Upper lobe of right lung (tissue), 1 donor: Measurements from ENCODE around the gene GAPT. TPM values are rescaled to one million over a fixed set of nuclear protein-coding genes. Genes with fewer than 3 reads are reported as not detected.
A peak's percentile ranks its signal among the peaks of the same experiment; 100 is the strongest.

Experiments used
- ATAC-seq: fragments of 200-7000 bp; cut with Tn5 transposase; one replicate; pipeline ENCODE4 v1.9.1; 2020; ENCODE audit warnings: mild to moderate bottlenecking, moderate library complexity
- DNase-seq: peaks from one replicate; pipeline ENCODE4 v3.0.0-alpha.2; 2020
- H3K27ac ChIP-seq: fragments of 200-600 bp; one replicate; pipeline ENCODE4 v1.8.0; 2022
- H3K27me3 ChIP-seq: fragments of 200-600 bp; one replicate; pipeline ENCODE4 v1.8.0; 2022; ENCODE audit warnings: mild to moderate bottlenecking
- H3K36me3 ChIP-seq: fragments of 200-600 bp; one replicate; pipeline ENCODE4 v1.8.0; 2022
- H3K4me1 ChIP-seq: fragments of 200-600 bp; one replicate; pipeline ENCODE4 v1.8.0; 2022
- H3K4me3 ChIP-seq: fragments of 200-600 bp; one replicate; pipeline ENCODE4 v1.8.0; 2022; ENCODE audit warnings: mild to moderate bottlenecking
- H3K9me3 ChIP-seq: fragments of 200-600 bp; one replicate; pipeline ENCODE4 v1.8.0; 2022
- CTCF ChIP-seq: fragments of 200-600 bp; IDR thresholded peaks from one replicate; pipeline ENCODE4 v1.8.0; 2022; ENCODE audit warnings: antibody characterized with exemption
- intact Hi-C: fragments of 100-400 bp; cut with DNase I; formaldehyde crosslinking; loops from one replicate; pipeline ENCODE4 v1.11.0; 2022
- long read RNA-seq: library from polyadenylated mRNA; unstranded; transcript quantifications from one replicate; pipeline ENCODE4 v2.0.0, GENCODE V29; 2021
- total RNA-seq: library from RNA; stranded (reverse); fragmentation: NEBNext Ultra II Directional; extraction: Animal tissue kit (Norgen Biotek cat#: 25700); gene quantifications from one replicate; pipeline ENCODE4 v1.2.1, GENCODE V29; 2021
- donor health status: DM: no; HTN: yes; CAD: no; lungs with severe emphysema.

Gene GAPT
- total RNA-seq: 5.2 TPM
- long read RNA-seq, partial matches to known transcripts: 0 of 1 reads
- long read RNA-seq, other reads (novel, unspliced or antisense): 0 of 1 reads

DNA sequence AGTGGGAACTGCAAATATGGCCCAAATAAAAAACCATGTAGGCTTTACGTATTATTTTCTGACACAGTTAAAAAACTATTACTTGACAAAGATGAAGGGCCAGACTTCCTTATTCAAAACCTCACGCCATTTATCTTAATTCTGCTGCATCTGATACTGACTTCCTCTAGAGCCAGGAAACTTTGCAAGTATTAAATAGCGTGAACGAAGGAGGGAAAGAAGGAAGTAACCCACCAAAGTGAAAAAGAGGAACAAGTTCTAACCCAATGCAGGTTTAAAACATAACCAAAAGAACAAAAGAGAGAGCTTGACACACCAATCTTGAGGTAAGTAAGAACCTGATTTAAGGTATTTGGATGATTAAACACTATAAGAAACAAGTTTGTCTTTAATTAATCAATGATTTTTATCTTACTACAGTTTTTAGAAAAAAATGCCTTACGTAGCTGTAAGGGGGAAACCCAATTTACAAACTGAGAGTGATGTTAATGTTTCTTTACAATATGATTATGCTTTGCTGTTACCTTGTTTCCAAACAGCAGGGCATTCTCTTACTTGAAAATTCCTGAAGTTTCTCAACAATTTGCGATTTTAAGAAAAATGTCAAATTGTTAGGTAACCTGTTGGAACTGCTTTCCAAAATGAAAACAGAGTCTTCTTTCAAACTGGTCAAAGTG lies at the start of gene GAPT:
Gene GAPT, plus strand, starts transcription at position 220 of the 677 bp plus-strand sequence. CDS start 3,102 bp downstream, outside the sequence.
- Histone ChIP-seq H3K27ac (no peak within 1 kb of the TSS), H3K36me3 (no peaks in the 10 kb centered on the region), H3K4me3 (peak within 1 kb of the TSS; percentile 5), H3K27me3 (peaks cover 11% of the 10 kb centered on the region), H3K9me3 (no peaks in the 10 kb centered on the region), H3K4me1 (no peaks in the 10 kb centered on the region)
- no peak for TF ChIP-seq CTCF
- intact Hi-C loops: no loop called here
- ATAC-seq (peak; percentile 76), DNase-seq (no peak)

DNA sequence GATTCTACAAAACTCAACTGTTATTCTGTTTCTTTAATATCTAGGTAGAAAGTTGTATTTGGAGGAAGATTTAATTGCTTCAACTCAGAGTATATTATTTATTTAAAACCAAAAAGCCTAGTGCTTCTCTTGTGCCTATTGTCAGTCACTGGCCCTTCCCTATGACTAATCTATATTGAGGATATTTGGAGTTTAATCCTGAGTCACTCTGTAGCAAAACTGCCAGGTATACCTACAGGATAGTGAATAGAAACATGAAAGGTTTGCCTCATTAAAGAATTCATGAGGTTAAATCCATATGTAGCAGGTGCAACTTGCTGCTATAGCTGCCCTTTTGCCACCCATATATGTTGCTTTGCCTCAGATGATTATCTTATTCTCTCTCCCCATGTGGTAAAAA lies 46.4 kb upstream of the GAPT start:
- H3K27me3 ChIP-seq: no peaks in the 10 kb centered on the region
- no peak overlapping the region for H3K4me3 ChIP-seq
- TF ChIP-seq CTCF: no peak
- intact Hi-C loops: no loop called here
- no peak overlapping the region for H3K27ac ChIP-seq
- H3K36me3 ChIP-seq: no peaks in the 10 kb centered on the region
- DNase-seq (no peak), ATAC-seq (no peak)
- H3K4me1 ChIP-seq: no peaks in the 10 kb centered on the region
- H3K9me3 ChIP-seq: no peaks in the 10 kb centered on the region

GRCh38 chr5:58446024-58446423 lies 45.2 kb upstream of the GAPT start:
- intact Hi-C loops: no loop called here
- DNase-seq: no peak
- H3K9me3 ChIP-seq: no peaks in the 10 kb centered on the region
- no peak for ATAC-seq
- H3K4me1 ChIP-seq: no peaks in the 10 kb centered on the region
- TF ChIP-seq CTCF: no peak
- H3K27ac ChIP-seq: no peak overlapping the region
- H3K27me3 ChIP-seq: no peaks in the 10 kb centered on the region
- H3K36me3 ChIP-seq: no peaks in the 10 kb centered on the region
- H3K4me3 ChIP-seq: no peak overlapping the region

DNA sequence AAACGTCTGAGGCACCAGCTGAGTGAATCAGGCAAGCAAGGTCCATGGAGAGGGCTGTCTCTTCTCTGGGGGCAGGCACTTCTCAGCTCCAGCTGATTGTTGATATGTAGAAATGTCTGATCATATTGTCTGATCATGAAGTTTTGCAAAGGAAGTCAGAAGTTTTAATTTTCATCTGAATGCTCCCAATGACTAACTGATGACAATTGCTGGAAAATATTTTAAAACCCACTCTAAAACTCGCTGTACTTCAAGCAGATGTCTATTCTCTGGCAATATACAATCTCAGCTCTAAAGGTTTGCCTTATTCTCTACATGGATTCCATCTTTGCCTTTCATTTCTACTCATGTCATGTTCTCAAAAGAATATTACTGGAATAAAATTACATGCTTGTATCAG lies 44.0 kb upstream of the GAPT start:
- H3K4me3 ChIP-seq: no peak overlapping the region
- TF ChIP-seq CTCF: no peak
- no peaks in the 10 kb centered on the region for H3K9me3 ChIP-seq
- no peak for DNase-seq
- intact Hi-C loops: no loop called here
- H3K27me3 ChIP-seq: no peaks in the 10 kb centered on the region
- no peaks in the 10 kb centered on the region for H3K36me3 ChIP-seq
- H3K4me1 ChIP-seq: no peaks in the 10 kb centered on the region
- ATAC-seq: no peak
- no peak overlapping the region for H3K27ac ChIP-seq

DNA sequence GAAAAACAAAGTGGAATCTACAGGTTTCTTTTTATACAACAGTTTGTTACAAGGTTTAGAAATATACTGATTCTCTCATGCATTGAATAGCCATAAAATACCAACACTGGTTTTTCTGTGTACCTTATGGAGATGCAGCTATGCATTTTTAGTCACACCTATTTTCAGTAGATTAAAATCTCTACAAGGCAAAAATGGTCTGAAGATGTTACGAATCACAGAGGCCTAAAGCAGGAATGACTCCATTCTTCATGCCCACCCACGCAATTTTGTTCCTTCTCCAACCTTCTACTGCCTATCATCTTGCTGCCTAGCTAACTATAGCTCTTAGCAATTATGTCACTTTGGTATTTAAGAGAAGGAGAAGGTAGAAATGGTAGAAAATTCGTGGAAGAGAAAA lies 41.2 kb upstream of the GAPT start:
- Histone ChIP-seq H3K9me3 (no peaks in the 10 kb centered on the region), H3K4me1 (peaks cover 4% of the 10 kb centered on the region)

More for the DNA sequence above, 41.2 kb upstream of the GAPT start:
- Histone ChIP-seq H3K4me3 (no peak overlapping the region), H3K36me3 (peaks cover 17% of the 10 kb centered on the region), H3K27me3 (no peaks in the 10 kb centered on the region), H3K27ac (no peak overlapping the region)
- DNase-seq (no peak), ATAC-seq (no peak)
- intact Hi-C loops: no loop called here
- TF ChIP-seq CTCF: no peak
